Measurements from ENCODE around the gene SPINDOC. TPM values are rescaled to one million over a fixed set of nuclear protein-coding genes. Genes with fewer than 3 reads are reported as not detected.

The SPINDOC gene
- polyA plus RNA-seq, 1 experiment = 15.8 TPM

DNA sequence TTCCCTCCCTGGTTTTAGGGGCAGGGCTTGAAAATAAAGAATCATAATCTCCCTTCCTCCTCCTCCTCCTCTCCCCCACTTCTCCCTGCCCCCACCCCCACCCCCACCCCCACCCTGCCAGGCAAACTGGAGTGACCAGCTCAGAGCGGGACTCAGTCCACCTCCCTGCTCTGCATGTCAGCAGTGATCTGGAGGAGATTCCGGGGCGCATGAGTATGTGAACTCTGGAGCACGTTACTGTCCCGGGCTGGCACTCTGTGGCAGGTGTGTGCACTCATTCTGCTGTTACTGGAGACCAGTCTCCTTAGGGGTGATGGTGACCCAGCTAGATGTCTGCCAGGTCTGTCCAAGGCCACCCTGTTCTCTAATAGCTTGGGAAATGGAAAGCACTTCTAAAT is 59.5 kb downstream of the SPINDOC start:
- Histone ChIP-seq H3K4me3 (ENCODE audit: low read depth, low read length) (no peak overlapping the region), H3K9me3 (ENCODE audit: control insufficient read depth, insufficient read depth, low read length) (no peaks in the 10 kb centered on the region), H3K27me3 (ENCODE audit: control insufficient read depth, insufficient read depth, low read length) (no peaks in the 10 kb centered on the region), H3K27ac (ENCODE audit: low read depth, low read length) (no peak overlapping the region)
- no peak for TF ChIP-seq CTCF (IDR thresholded peaks at IDR 0.05; ENCODE audit: low read depth, low read length)
- DNase-seq (ENCODE audit: low read depth, low spot score) = no peak
- POLR2A ChIA-PET = no interaction called here
- CTCF ChIA-PET = interaction anchor here (1.1 to 2.3 kb wide), 4 partner anchors 10 to 135 kb away, joined by 3 to 8 read pairs (median 4); no protein-coding TSS in a partner anchor

DNA sequence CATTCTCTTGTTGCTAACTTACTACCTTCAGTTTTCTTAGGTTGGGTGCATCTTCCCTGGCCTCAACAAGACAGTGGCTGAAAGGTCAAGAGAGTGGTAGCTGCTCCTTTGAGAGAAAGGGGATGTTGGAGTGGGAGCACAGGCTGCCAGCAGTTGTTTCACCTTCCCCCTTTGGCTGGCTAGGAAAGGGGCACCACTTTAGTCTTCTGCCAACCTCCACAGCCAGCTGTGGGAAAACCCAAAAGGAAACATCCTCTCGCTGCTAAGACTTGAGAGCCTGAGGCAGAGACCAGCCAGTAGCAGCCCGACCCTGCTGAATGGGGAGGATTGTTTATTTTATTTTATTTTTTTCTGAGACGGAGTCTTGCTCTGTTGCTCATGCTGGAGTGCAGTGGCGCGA is 60.1 kb downstream of the SPINDOC start:
- Histone ChIP-seq H3K27ac (ENCODE audit: low read depth, low read length) (no peak overlapping the region), H3K4me3 (ENCODE audit: low read depth, low read length) (no peak overlapping the region), H3K9me3 (ENCODE audit: control insufficient read depth, insufficient read depth, low read length) (no peaks in the 10 kb centered on the region), H3K27me3 (ENCODE audit: control insufficient read depth, insufficient read depth, low read length) (no peaks in the 10 kb centered on the region)
- POLR2A ChIA-PET = no interaction called here
- DNase-seq (ENCODE audit: low read depth, low spot score) = no peak
- TF ChIP-seq CTCF (IDR thresholded peaks at IDR 0.05; ENCODE audit: low read depth, low read length) = no peak
- CTCF ChIA-PET = interaction anchor here (1.1 to 2.3 kb wide), 3 partner anchors 11 to 135 kb away, joined by 4 to 8 read pairs (median 4); no protein-coding TSS in a partner anchor

DNA sequence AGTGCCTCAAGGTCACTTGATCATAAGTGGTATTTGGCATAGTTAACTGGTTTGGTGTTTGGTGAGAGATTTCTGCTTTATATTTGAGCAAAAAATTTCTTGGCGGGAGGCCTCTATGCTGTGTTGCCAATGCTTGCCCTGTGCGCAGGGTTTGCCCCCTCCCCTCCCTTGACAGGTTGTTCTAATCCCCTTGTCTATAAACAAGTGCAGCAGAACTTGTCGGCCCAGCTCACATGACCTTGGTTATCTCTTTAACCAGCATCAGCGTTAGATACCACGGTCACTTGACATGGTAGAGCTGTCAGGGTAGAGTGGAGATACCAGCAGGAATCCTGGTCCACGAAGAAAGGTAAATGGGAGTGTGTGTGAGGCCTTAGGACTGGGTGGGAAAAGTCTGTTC is 61.3 kb downstream of the SPINDOC start:
- no peak overlapping the region for H3K4me3 ChIP-seq (ENCODE audit: low read depth, low read length)
- H3K27me3 ChIP-seq (ENCODE audit: control insufficient read depth, insufficient read depth, low read length) = no peaks in the 10 kb centered on the region
- H3K27ac ChIP-seq (ENCODE audit: low read depth, low read length) = no peak overlapping the region
- no peaks in the 10 kb centered on the region for H3K9me3 ChIP-seq (ENCODE audit: control insufficient read depth, insufficient read depth, low read length)
- POLR2A ChIA-PET = no interaction called here
- no peak for TF ChIP-seq CTCF (IDR thresholded peaks at IDR 0.05; ENCODE audit: low read depth, low read length)
- CTCF ChIA-PET = interaction anchor here (2.3 kb wide), 1 partner anchor 37 kb away, joined by 8 read pairs; no protein-coding TSS in a partner anchor
- DNase-seq (ENCODE audit: low read depth, low spot score) = no peak

DNA sequence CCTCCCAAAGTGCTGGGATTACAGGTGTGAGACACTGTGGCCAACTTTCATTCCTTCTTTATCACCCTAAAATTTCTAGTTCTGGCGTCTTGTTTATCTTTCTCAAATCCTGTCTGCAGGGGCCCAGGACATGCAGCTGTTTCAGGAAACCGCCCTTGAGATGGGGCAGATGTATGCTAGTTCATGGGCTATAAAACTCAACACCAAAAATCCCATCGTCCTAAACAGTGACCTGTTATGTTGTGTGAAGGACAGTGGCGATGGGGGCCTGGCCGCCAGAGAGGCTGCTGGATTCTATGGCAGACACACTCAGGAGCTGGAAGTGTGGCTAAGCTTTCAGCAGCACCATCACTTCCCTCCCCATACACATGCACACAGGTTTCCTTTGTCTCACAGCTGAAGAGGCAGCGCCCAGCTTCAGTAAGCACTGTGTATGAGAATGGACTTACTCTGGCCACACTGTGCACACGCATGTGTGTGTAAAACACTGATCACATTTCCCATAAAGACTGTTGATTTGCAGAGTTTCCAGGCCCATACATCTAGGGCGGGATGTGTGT is 62.3 kb downstream of the SPINDOC start:
- Histone ChIP-seq H3K4me3 (ENCODE audit: low read depth, low read length) (no peak overlapping the region), H3K9me3 (ENCODE audit: control insufficient read depth, insufficient read depth, low read length) (no peaks in the 10 kb centered on the region), H3K27me3 (ENCODE audit: control insufficient read depth, insufficient read depth, low read length) (no peaks in the 10 kb centered on the region), H3K27ac (ENCODE audit: low read depth, low read length) (no peak overlapping the region)
- ChIA-PET POLR2A (no interaction called here), CTCF (interaction anchor here (1.5 to 2.1 kb wide), 2 partner anchors 38 to 59 kb away, joined by 4 to 11 read pairs; no protein-coding TSS in a partner anchor)
- no peak for TF ChIP-seq CTCF (IDR thresholded peaks at IDR 0.05; ENCODE audit: low read depth, low read length)
- DNase-seq (ENCODE audit: low read depth, low spot score) = no peak

DNA sequence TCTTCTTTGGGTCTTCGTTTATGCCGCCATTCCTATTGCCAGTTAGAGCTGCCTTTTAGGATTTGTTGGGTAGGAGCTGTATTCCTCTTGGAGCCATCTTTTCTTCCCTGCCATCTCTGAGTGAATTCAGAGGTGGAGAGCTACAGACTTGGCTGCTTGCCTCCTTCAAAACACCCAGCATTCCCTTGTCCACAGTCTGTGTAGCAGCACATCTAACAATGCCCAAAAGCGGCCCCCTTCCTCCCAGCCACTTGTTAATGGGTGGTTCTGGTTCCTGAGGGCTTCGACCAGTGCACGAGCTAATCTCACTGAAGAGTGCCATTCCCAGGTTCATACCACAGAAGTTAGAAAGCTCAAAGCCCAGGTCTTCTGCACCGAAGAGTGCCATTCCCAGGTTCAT is 63.4 kb downstream of the SPINDOC start:
- Histone ChIP-seq H3K4me3 (ENCODE audit: low read depth, low read length) (no peak overlapping the region), H3K27ac (ENCODE audit: low read depth, low read length) (no peak overlapping the region), H3K9me3 (ENCODE audit: control insufficient read depth, insufficient read depth, low read length) (no peaks in the 10 kb centered on the region), H3K27me3 (ENCODE audit: control insufficient read depth, insufficient read depth, low read length) (no peaks in the 10 kb centered on the region)
- no peak for TF ChIP-seq CTCF (IDR thresholded peaks at IDR 0.05; ENCODE audit: low read depth, low read length)
- no peak for DNase-seq (ENCODE audit: low read depth, low spot score)
- CTCF ChIA-PET = interaction anchor here (1.5 to 2.1 kb wide), 2 partner anchors 40 to 58 kb away, joined by 4 to 11 read pairs; no protein-coding TSS in a partner anchor
- POLR2A ChIA-PET = no interaction called here

Small RNAs within 50 kb of the gene (small RNA-seq; reads per million reads assigned to genes)
- gene AP006289.1 (ENCODE audit: insufficient read length, low read depth) = not detected
- not detected for gene RN7SL596P (ENCODE audit: insufficient read length, low read depth)

Other genes with a start within 250 kb of the SPINDOC start
- gene PLAAT3, start 199.0 kb upstream of the SPINDOC start, polyA plus RNA-seq (2011; rRNA removed) = 8.1 and 11.6 TPM in 2 replicates
- 41.1 and 52.3 TPM in 2 replicates for gene ATL3, start 142.1 kb upstream of the SPINDOC start, polyA plus RNA-seq (2011; rRNA removed)
- gene RTN3, start 132.0 kb upstream of the SPINDOC start, polyA plus RNA-seq (2011; rRNA removed) = 161 and 213 TPM in 2 replicates
- 8.3 and 8.6 TPM in 2 replicates for gene ZFTA, start 44.7 kb upstream of the SPINDOC start, polyA plus RNA-seq (2011; rRNA removed)
- 14.5 and 16.5 TPM in 2 replicates for gene MARK2, start 25.7 kb downstream of the SPINDOC start, polyA plus RNA-seq (2011; rRNA removed)
- 4.4 and 5.2 TPM in 2 replicates for gene RCOR2, start 103.7 kb downstream of the SPINDOC start, polyA plus RNA-seq (2011; rRNA removed)
- gene NAA40, start 125.5 kb downstream of the SPINDOC start, polyA plus RNA-seq (2011; rRNA removed) = 17.4 and 18.0 TPM in 2 replicates
- gene COX8A, start 161.2 kb downstream of the SPINDOC start, polyA plus RNA-seq (2011; rRNA removed) = 200 and 346 TPM in 2 replicates
- 99.0 and 105 TPM in 2 replicates for gene OTUB1, start 173.0 kb downstream of the SPINDOC start, polyA plus RNA-seq (2011; rRNA removed)
- gene FLRT1, start 222.5 kb downstream of the SPINDOC start, polyA plus RNA-seq (2011; rRNA removed) = 0.17 and 0.33 TPM in 2 replicates